HG02642 (cell line): ENCODE data around the gene DDX25.

ENCODE experiments used
- ATAC-seq: cut with Tn5 transposase; IDR thresholded peaks from one replicate; pipeline ENCODE4 v1.9.1; 2021; ENCODE audit warnings: mild to moderate bottlenecking; ENCODE audit not compliant: unreplicated experiment, poor library complexity

The DDX25 gene

DNA sequence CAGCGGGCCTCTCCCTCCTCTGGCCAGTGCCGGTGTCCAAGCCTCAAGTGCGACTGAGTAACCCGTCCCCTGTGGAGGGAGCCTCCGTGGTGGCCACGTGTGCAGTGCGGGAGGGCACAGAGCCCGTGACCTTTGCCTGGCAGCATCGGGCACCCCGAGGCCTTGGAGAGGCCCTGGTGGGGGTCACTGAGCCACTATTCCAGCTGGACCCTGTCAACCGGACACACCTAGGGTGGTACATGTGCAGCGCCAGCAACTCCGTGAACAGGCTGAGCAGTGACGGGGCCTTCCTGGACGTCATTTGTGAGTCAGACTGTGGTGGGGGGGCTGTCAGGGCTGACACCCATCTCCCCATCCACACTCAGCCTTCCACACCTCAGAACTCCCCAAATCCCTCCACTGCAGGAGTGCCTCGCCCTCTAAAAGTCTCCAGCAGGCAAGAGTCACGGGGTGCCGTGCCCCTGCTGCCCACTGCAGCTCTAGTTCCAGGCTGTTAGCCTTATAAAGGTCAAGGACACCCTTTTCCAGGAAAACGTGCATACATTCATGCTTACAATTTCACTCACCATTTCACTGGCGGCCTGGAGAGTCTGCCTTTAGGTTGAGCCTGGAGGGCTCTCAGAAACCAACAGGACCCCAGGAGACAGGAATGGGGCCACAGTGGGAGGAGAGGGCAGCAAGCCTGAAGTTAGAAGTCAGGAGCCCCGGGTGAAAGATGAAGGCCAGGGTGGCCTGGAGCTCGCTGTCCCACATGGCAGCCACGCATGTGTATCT is 44.2 kb downstream of the DDX25 start:
- ATAC-seq = no peak

DNA sequence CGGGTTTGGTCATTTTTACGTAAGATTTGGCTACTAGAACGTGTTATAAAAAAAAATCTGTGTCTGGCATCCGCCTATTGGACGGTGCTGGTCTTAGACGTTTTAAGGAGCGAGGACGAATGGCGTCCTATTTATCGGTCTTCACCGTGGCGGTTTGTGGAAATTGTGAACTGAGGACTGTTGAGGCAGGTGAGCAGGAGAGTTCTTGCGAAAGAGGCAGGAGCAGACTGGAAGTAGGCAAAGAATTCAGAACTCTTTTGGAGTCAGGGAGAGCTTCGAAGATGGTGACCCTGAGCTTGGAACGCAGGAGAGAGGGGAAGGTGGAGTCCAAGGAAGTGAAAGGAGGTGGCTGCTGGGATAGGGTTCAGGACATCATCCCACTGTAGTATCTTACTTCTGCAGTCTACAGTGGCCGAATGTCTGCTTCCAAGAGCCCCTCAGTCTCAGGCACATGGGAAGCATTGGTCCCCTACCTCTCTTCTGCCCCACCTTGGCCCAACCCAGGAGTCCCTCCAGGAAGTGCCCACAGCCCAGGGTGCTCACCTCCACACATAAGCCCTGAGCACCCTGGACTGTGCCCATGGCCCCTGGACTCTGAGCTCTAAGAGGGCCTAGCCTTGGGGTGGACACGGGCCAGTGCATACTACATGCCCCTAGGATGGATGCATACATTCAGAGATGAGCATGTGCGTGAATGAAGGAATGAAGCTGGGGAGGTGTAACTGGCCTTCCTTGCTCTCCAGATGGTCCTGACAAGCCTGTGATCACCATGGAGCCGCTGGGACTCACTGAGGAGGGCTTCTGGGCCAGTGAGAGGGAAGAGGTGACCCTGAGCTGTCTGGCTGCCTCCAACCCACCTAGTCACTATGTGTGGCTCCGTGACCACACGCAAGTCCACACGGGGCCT is 45.2 kb downstream of the DDX25 start:
- no peak for ATAC-seq

DNA sequence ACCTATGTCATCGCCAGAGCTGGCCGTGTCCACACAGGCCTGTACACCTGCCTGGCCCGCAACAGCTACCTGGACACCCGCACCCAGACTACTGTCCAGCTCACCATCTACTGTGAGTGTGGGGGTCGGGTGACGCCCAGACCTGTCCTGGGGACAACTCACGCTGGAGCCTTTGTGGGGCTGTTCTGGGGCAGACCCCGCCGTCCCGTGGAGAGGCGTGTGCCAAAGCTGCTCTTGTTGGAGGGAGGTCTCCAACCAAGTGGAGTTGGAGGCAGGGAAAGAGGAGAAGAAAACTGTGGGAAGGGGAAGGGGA is 45.8 kb downstream of the DDX25 start:
- ATAC-seq = no peak

DNA sequence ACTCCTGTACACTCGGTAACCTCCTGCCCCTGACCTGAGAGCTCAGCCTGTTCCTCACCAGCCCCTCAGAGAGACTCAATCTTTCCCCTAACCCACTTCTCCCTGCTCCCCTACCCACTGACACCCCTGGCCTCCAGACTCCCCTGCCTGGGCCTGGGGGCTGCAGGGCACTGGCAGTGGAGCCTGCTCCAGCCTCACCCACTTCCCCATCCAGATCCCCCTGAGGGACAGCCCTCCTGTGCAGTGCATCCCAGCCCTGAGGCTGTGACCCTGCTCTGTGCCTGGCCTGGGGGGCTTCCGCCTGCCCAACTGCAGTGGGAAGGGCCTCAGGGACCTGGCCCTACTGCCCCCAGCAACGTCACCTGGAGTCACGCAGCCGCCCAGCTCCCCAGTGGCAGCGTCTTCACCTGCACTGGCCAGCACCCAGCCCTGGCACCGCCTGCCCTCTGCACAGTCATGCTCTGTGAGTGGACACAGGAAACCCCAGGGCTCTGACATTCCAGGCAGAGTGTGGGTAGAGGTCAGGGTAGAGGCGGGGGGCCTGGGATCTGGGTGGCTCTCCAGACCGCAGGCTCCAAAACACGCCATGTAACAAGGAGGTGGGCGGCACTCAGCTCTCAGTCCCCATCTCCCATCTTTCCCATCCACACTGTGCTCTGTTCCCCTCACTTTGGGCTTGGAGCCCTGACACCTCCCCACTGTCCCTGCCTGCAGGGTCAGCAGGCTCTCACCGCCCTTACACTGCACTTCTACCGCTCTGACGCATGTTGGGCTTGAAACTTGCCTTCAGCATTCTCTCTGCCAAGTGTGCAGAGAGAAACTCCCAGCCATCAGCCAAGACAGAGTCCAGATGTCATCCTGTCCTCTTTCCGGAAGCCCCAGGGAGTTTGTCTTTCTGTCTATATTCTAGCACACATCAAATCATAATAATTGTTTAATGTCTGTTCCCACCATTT is 46.7 kb downstream of the DDX25 start:
- ATAC-seq = no peak

DNA sequence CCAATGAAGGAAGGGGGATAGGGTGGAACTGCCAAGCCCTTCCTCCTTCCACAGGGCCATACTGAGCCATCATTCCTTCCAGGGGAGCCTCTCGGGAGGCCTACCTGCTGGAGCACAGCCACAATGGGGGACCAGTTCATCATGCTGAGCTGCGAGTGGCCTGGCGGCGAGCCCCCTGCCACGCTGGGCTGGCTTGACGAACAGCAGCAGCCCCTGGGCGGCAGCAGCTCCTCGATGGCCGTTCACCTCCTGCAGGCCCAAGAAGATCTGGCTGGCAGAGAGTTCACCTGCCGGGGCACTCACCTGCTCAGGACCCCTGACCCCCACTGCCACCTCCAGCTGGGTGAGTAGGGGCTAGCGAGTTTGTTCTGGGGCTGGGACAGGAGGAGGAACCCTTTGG is 47.4 kb downstream of the DDX25 start:
- no peak for ATAC-seq

DNA sequence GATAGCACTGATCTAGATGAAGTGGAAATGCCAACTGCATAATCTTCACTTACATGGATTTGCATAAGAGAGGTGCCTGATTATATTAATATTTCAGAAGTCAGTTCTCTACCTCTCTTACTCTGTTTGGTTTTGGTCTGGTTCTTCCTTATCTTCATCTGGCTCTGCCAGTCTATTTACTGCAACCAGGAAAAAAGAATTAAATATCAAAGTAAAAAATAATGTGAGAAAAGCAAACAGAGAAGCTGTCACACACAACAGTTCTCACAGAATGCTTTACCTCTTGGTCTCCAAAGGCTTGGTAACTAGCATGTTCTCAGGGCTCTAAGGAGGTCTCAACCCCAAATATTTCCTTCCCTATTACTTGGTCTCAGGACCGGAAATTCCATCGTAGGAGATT is 48.3 kb downstream of the DDX25 start:
- ATAC-seq = no peak

DNA sequence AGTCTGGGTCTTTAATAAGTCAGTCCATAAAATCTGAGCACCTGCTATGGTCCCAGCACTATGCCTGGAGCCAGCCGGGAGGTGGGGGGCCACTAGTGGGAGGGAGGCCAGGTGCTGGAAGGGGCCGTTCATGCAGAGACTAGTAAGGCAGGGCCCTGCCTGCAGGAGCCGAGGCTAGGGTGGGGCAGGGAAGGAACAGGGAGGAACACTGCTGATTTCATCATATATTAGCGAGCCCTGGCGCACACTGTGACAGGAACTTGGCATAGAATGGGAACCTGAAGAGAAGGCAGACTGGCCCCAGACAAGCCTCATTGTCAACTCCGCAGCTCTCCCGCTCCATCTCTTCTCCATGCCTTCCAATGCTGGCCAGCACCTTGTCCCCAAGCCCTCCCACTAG is 48.7 kb downstream of the DDX25 start:
- ATAC-seq = no peak

DNA sequence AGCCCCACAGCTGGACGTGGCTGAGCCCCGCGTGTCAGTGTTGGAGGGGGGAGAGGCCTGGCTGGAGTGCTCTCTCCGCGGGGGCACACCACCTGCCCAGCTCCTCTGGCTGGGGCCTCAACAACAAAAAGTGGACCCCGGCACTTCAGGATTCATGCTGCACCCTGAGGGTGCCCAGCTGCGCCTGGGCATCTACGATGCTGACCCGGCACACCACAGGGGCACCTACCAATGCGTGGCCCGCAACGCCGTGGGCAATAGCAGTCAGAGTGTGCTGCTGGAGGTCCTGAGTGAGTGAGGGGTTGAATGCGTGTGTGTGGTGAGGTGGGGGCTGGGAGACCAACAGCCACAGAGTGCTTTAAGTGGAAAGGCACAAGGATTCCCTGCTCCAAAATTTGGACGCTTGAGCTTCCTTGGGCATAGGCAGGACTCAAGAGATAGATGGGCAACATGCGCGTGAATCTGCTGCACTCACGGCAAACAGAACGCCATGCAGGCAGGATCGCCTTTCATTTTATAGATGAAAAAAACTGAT is 49.2 kb downstream of the DDX25 start:
- ATAC-seq = no peak

DNA sequence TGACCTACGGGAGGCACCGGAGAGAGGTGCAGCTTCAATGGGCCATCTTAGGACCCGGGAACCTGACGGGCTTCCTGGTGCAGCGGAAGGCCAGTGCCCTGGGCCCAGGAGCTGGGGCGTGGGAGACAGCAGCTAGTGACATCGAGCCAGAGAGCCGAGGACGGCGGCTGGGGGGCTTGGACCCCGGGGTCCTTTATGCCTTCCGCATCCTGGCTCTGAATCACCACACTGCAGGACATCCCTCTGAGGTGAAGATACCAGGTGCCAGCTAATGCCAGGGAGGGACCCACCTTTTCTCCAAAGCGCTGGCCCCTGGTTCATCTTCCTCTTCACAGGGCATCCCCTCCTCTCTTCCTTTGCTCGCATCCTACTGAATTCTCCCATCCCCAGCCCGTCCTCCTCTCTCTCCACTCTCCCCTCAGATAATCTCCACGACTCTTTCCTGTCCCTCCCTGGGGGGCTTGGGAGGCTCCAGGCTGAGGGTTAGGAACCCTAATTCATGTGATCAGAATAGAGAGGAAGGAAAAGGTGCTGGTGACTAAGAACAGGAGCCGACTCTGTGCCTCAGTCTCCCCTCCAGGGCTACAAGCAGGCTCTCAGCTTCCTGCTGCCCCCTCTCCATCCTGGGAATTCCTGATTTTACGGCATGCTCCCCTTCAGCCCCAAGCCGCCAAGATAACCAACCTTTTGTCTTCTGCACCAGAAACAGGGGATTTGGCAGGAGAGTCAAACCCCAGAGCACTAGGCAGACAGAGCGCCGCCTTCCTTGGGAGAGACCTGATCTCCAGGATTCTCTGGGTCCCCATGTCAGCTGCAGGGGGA is 50.0 kb downstream of the DDX25 start:
- no peak for ATAC-seq

DNA sequence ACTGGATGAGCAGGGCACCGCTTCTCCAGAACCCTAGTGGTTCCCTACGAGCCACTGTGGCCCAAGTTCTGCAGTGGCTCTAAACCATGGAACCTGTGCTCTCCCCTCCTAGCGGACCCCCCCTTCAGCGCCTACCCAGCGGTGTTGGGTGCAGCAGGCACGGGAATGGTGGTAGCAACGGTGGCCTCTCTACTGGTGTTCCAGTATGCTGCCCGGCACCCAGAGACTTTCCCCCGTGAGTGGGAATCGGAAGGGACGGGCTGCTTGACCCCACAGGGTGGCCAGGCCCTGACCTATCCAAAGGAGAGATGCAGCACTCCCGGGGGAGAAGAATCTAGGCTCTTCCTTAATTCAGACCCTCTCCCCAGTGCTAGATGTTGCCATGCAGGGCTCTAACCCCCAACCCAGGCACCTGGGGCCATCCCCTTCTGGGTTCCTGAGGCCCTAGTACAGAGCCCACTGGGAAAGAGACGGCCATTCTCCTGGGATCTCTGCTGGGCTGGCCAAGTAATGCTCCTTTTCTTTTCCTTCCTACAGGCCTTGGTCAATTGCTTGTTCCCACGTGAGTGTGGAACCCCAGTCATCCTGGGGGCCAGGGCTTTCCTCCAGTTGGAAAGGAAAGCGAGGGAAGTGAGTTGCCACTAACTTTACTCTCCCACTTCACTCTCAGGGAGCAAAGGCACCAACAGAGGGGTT is 50.8 kb downstream of the DDX25 start:
- no peak for ATAC-seq

DNA sequence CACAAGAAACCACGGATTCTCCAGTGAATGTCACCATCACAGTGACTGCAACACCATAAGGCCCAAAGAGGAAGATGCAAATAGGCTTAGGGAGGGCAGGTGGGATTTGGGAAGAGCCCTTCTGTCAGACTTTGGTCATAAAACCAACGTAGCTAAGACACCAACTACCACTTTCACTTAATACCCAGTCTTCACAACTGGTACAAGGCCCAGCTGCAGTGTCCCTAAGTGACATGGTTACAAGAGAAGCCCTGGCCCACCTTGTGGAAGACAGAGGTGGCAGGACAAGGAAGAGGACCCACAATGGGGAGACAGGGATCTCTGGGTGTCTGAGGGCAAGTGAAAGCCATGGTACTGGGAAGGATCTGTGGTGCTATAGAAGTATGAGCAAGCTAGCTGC is 51.5 kb downstream of the DDX25 start:
- no peak for ATAC-seq

DNA sequence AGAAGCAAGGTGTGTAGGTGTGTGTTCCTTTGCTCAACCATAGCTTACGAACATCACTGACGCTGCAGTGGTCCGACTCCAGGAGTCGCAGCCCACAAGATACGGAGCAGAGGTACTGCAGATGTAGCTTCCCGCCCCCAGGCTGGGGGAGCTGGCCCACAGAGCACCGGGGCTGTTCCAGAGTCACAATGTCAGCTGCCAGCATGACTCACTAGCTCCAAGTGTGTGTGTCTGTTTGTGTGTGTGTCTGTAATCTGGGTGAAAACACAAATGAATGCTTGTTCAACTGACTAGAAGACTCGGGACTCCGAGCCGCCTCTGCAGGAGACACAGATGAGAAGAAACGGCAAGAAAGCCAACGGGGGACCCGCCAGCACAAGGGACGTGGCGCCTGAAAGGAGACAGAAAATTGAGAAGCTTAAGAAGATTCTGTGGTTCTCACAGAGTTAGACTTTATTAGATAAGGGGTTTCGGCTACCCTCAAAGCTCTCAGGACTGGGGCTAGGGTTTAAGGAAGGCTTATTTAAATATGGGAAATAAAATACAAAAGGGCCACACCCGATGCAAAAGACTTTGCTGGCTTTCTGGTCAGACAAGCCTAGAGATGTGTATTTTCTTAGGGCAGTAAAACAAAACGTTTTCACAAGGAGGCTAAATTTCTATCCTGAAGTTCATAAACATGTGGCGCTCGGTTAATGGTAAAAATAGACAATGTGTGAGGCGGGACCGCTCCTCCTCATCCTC is 52.3 kb downstream of the DDX25 start:
- ATAC-seq = no peak

DNA sequence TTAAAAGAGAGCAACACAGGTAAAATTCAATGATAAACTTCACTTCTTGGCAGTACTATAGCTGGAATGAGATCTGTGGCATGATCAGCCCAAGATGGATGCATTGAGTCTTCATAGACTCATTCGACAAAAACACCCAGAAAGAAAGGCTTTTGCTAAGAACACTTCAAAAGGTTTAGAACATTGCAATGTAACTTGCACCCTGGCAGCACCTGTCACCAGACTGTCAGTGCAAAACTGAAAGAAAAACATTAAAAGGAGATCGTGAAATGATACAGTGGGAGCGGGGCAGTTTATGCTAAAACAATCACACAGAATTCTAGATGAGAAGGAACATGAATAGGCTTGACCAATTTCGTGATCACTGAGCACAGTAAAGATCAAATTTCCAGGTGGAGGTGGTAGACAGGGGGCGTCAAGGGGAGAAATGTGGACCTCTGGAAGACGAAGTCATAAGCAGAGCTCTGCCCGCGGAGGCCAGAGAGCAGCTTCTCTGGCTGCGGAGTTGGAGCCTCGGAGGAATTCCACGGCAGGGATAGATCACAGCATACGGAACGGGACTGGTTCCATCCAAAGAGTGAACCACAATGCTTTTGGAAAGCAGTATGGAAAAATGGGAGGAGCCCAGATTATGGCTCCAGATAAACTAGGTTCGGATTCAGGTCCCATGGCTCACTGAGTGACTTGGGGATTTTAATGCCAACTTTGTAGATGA is 53.5 kb downstream of the DDX25 start:
- ATAC-seq = no peak

DNA sequence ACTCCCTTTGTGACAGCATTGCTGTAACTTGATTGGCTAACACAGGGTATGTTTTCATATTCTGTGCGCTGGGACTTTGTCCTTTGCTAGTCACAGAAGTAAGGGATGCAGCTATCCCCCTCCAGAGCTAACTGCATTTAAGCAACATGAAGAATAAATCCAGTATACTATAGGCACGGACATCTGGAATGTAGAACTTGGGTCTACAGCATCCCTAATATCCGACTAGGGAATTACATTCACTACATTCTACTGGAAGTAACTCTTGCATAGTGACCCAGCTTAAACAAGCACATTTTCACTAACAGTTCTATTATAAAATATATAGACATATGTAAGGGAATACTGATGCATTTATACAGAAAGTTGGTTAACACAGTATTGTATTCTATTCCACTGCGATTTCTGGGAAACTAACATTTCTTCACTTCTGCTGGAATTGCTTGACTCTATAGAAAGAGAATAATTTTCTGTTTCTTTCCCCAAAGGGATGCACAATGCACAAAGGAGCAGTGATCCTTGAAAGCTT is 54.6 kb downstream of the DDX25 start:
- no peak for ATAC-seq

DNA sequence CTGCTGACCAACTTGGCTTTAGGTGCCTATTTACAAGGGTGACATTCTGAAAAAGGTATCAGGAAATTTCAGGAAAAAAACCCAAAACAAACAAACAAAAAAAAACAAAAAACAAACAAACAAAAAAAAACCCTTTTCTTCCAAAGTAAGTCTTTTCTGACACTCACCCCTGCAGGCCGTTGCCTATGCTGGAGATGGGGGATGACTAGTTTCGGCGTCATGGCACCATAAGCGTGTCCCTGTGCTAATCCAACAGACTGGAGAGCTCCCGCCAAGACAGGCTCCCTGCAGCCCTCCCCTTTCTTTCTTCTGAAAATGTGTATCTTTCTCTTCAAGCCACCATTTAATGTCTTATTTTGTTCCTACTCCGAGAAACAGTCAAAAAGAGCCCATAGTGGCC is 55.2 kb downstream of the DDX25 start:
- ATAC-seq = no peak

DNA sequence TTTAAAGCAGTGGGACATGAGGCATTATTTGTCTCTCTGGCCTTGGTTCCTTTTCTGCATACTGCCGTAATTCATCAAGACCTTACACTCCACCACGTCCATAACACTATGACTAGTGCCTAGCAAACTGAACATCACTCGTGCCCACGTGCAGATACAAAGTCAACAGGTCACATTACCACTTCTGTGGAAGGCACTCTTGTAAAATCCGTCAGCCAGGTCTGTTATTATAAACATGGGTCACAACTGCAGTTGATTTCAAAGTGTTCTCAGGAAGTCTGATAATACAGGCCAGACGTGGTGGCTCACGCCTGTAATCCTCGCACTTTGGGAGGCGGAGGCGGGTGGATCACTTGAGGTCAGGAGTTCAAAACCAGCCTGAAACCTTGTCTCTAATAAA is 55.6 kb downstream of the DDX25 start:
- ATAC-seq = no peak

DNA sequence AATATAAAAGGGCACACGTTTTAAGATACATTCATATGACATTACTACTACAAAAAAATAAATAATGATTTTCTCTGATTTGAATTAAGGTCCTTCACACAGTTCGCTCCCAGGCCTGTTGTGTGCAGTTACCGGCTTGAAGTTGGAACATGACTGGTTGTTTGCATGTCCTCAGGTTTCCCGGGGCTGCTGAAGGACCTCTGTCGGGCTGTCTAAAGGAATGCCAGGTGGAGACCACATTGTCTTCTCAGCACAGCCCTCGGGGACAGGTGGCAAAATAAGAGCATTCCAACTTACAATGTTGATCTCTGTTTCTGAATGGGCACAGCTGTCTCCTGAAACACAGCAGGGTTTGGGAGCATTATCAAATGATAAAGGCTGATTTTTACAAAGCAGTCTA is 56.5 kb downstream of the DDX25 start:
- ATAC-seq = no peak

DNA sequence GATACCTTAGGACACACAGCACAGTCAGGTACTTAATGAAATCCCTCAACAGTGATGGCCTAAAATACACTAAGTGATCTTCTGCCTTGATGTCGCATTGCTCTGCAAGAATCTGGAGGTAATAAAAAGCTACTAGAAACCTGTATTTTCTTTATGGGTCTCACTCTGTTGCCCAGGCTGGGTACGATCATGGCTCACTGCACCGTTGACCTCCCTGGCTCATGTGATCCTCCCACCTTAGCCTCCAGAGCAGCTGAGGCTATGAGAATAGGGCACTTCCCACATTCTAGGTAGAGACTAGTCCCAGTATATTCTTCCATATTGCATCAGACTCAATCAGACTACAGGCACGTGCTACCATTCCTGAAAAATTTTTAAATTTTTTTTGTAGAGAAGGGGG is 63.2 kb downstream of the DDX25 start:
- no peak for ATAC-seq
